ENCODE measurements around the gene OSBPL10. TPM values are rescaled to one million over a fixed set of nuclear protein-coding genes. Genes with fewer than 3 reads are reported as not detected.

Gene OSBPL10
- total and polyA plus RNA-seq, 2 of the 4 experiments (the other 2 are of a cell fraction), result 9.5 to 10.1 TPM

- Histone ChIP-seq H2AFZ (replicated peaks; ENCODE audit: low read length, poor library complexity) (no peak overlapping the region), H2BK15ac (ENCODE audit: low read depth, low read length) (no peak overlapping the region), H4K20me1 (ENCODE audit: insufficient read depth, low read length) (no peaks in the 10 kb centered on the region; the same call in 1 of the 2 replicates), H3K18ac (ENCODE audit: low read depth, low read length) (no peak overlapping the region), H3K36me3 (ENCODE audit: control insufficient read depth, insufficient read depth, low read length) (no peaks in the 10 kb centered on the region), H3K9ac (ENCODE audit: low read depth, low read length) (no peak overlapping the region), H3K79me1 (ENCODE audit: low read depth in 1 of 2, low read length in 2 of 2) (no peaks in the 10 kb centered on the region; a peak in 1 of 4 replicates), H3K4ac (ENCODE audit: low read depth, low read length) (no peak overlapping the region), H3K4me1 (ENCODE audit: control insufficient read depth, insufficient read depth, low read length) (no peaks in the 10 kb centered on the region), H4K8ac (ENCODE audit: low read depth in 2 of 2, low read length in 2 of 2) (no peak overlapping the region), H4K91ac (ENCODE audit: insufficient read depth, low read depth, low read length) (no peak overlapping the region), H2BK120ac (ENCODE audit: low read depth, low read length) (no peak overlapping the region), H3K27ac (ENCODE audit: insufficient read depth, low read length) (no peak overlapping the region), H3K14ac (replicated peaks; ENCODE audit: low read depth, low read length) (no peak overlapping the region), H3K56ac (ENCODE audit: extremely low read depth, insufficient read depth, low read length) (no peak overlapping the region), H4K5ac (ENCODE audit: low read depth, low read length) (no peak overlapping the region), H3K9me1 (ENCODE audit: insufficient read depth, low read length) (no peaks in the 10 kb centered on the region), H3K27me3 (ENCODE audit: control insufficient read depth, insufficient read depth, low read length) (no peaks in the 10 kb centered on the region), H2AK9ac (replicated peaks; ENCODE audit: low read depth, low read length, poor library complexity) (no peak overlapping the region), H2AK5ac (ENCODE audit: low read depth, low read length) (no peak overlapping the region), H3K9me3 (ENCODE audit: control insufficient read depth, insufficient read depth, low read length) (no peaks in the 10 kb centered on the region; the same call in 1 of the 2 replicates), H3K4me2 (ENCODE audit: low read depth, low read length) (no peak overlapping the region), H3K4me3 (ENCODE audit: insufficient read depth, low read depth, low read length) (no peak overlapping the region), H3K23ac (ENCODE audit: low read depth, low read length) (no peak overlapping the region), H2BK20ac (ENCODE audit: low read depth, low read length) (no peak overlapping the region), H2BK5ac (ENCODE audit: low read depth, low read length, poor library complexity, severe bottlenecking) (no peak overlapping the region)
- no TSS peak for BruUV-seq (replicated peaks)
- intact Hi-C loops (cut with micrococcal nuclease), result loop anchor here (5.0 kb wide), 1 partner anchor 38 kb away; no protein-coding TSS in a partner anchor
- dilution Hi-C loops (cut with HindIII; ENCODE audit: low sequenced_read_pairs, unreplicated experiment), result no loop called here
- DNase-seq, result no peak
- in situ Hi-C loops (cut with MboI; ENCODE audit: low sequenced_read_pairs), result no loop called here
- ChIA-PET CTCF (no interaction called here), POLR2A (ENCODE audit: unreplicated experiment) (no interaction called here)
- 100% methylated on average over 1 of the region's 2 CpGs; no CpG with 5 or more reads in 1 of the 2 experiments for WGBS, 2 experiments (ENCODE audit: extremely low coverage in 2 of 2, insufficient read length in 1 of 2)
- TF ChIP-seq MXI1 (IDR thresholded peaks at IDR 0.05; ENCODE audit: borderline replicate concordance, low read depth, low read length) (no peak), NFE2L2 (IDR thresholded peaks at IDR 0.05; ENCODE audit: low read depth, low read length) (no peak), CHD1 (IDR thresholded peaks at IDR 0.05; ENCODE audit: low read depth, low read length) (no peak), CTCF (conservative IDR thresholded peaks at IDR 0.05; ENCODE audit: low read depth, low read length) (no peak), CEBPB (IDR thresholded peaks at IDR 0.05; ENCODE audit: low read depth, low read length) (no peak), POLR2A (IDR thresholded peaks at IDR 0.05; ENCODE audit: low read depth, low read length) (no peak), SMC3 (IDR thresholded peaks at IDR 0.05; ENCODE audit: low read depth, low read length) (no peak), RCOR1 (IDR thresholded peaks at IDR 0.05; ENCODE audit: insufficient replicate concordance, low read length) (no peak), USF2 (IDR thresholded peaks at IDR 0.05; ENCODE audit: low read depth, low read length) (no peak), ELK1 (IDR thresholded peaks at IDR 0.05; ENCODE audit: borderline replicate concordance, low read depth, low read length) (no peak), MAFK (IDR thresholded peaks at IDR 0.05; ENCODE audit: low read depth, low read length) (no peak), RFX5 (IDR thresholded peaks at IDR 0.05; ENCODE audit: low read depth, low read length) (no peak), BHLHE40 (IDR thresholded peaks at IDR 0.05; ENCODE audit: low read depth, low read length) (no peak), MAZ (IDR thresholded peaks at IDR 0.05; ENCODE audit: borderline replicate concordance, low read depth, low read length) (no peak), FOS (IDR thresholded peaks at IDR 0.05; ENCODE audit: low read depth, low read length) (no peak), RAD21 (IDR thresholded peaks at IDR 0.05; ENCODE audit: low read length) (no peak)
- no peak for ATAC-seq (ENCODE audit: low read depth)
These were observed 56.3 kb downstream of the OSBPL10 start for GRCh38 chr3:31924610-31925270.
